ENCODE measurements around the gene GFY.

- TF ChIP-seq, protein P1, sequence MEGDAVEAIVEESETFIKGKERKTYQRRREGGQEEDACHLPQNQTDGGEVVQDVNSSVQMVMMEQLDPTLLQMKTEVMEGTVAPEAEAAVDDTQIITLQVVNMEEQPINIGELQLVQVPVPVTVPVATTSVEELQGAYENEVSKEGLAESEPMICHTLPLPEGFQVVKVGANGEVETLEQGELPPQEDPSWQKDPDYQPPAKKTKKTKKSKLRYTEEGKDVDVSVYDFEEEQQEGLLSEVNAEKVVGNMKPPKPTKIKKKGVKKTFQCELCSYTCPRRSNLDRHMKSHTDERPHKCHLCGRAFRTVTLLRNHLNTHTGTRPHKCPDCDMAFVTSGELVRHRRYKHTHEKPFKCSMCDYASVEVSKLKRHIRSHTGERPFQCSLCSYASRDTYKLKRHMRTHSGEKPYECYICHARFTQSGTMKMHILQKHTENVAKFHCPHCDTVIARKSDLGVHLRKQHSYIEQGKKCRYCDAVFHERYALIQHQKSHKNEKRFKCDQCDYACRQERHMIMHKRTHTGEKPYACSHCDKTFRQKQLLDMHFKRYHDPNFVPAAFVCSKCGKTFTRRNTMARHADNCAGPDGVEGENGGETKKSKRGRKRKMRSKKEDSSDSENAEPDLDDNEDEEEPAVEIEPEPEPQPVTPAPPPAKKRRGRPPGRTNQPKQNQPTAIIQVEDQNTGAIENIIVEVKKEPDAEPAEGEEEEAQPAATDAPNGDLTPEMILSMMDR (conservative IDR thresholded peaks at IDR 0.05 in 1 of 2, IDR thresholded peaks at IDR 0.05 in 1 of 2; ENCODE audit: extremely low read depth in 1 of 2, insufficient read depth in 1 of 2, low read depth in 1 of 2, low read length in 2 of 2): no peak
- no peak for TF ChIP-seq EZH2 (IDR thresholded peaks at IDR 0.05; ENCODE audit: borderline replicate concordance, low read length)
These were observed 30.6 kb downstream of the GFY start for GRCh38 chr19:49455773-49456172.

All from mammary epithelial cell (primary cell).